Gastroesophageal sphincter (tissue), 4 donors: ENCODE results near the gene PATJ. TPM values are rescaled to one million over a fixed set of nuclear protein-coding genes. Genes with fewer than 3 reads are reported as not detected.

Experiments
- ATAC-seq: fragments of 150-250 bp; one replicate; pipeline ENCODE4 v1.9.1; 2016; ENCODE audit warnings: mild to moderate bottlenecking, moderate library complexity
- H3K27ac ChIP-seq, 4 donors: fragments of 200-600 bp; sonication (generic) in 3 of 4; 1 replicate in 3 of 4; 2 replicates in 1 of 4; pipeline ENCODE4 v1.5.1; 2016 to 2019
- H3K27me3 ChIP-seq: fragments of 200-600 bp; sonication (generic); one replicate; pipeline ENCODE4 v1.5.1; 2019
- H3K36me3 ChIP-seq, 2 donors: fragments of 200-600 bp; sonication (generic); one replicate each; pipeline ENCODE4 v1.5.1; 2019; ENCODE audit warnings: control low read depth in 1 of 2
- H3K4me1 ChIP-seq, 3 donors: fragments of 200-600 bp; sonication (generic); 1 replicate in 2 of 3; 2 replicates in 1 of 3; pipeline ENCODE4 v1.5.1; 2016 to 2019; ENCODE audit warnings: control low read depth in 2 of 3
- H3K4me3 ChIP-seq, 2 donors: fragments of 200-600 bp; sonication (generic); one replicate each; pipeline ENCODE4 v1.5.1; 2019; ENCODE audit warnings: mild to moderate bottlenecking in 1 of 2, moderate library complexity in 1 of 2
- H3K9me3 ChIP-seq, 3 donors: fragments of 200-600 bp; sonication (generic); one replicate each; pipeline ENCODE4 v1.5.1; 2017 to 2019; ENCODE audit warnings: control low read depth in 2 of 3
- EP300 ChIP-seq: sonication (generic); formaldehyde crosslinking; IDR thresholded peaks from one replicate; pipeline ENCODE4 v1.6.1; 2017; ENCODE audit warnings: antibody characterized with exemption, mild to moderate bottlenecking
- POLR2A ChIP-seq, 2 donors: fragments of 450-650 bp; IDR thresholded peaks; one replicate each; pipeline ENCODE4 v1.6.1; 2017; ENCODE audit warnings: antibody characterized with exemption in 2 of 2, mild to moderate bottlenecking in 2 of 2, moderate library complexity in 1 of 2
- POLR2AphosphoS5 ChIP-seq: sonication (generic); formaldehyde crosslinking; IDR thresholded peaks from one replicate; pipeline ENCODE4 v1.6.1; 2017; ENCODE audit warnings: antibody characterized with exemption
- WGBS, 2 donors: methylation state at CpG; one replicate each; pipeline ENCODE4 v1.1.5; 2018; ENCODE audit warnings: low coverage in 1 of 2; 5-methylcytosine and 5-hydroxymethylcytosine counted together
- total RNA-seq, 4 donors: library from RNA; depleted of rRNA; stranded (reverse); fragments of >200 nt; gene quantifications; one replicate each; pipeline ENCODE4 v1.1.0, GENCODE V29; 2016
- TF ChIP-seq, protein P1 (sequence below), 4 experiments: fragments of 200-600 bp in 2 of 4; fragments of 450-650 bp in 2 of 4; sonication (generic) in 1 of 4; IDR thresholded peaks; one replicate each; pipeline ENCODE4 v1.5.1; 2017 to 2019; ENCODE audit warnings: antibody characterized with exemption in 4 of 4, mild to moderate bottlenecking in 2 of 4, moderate library complexity in 2 of 4

Gene PATJ
- total RNA-seq, 4 donors from 2014 or later, result 34.8 to 59.0 (median 37.1) TPM

DNA sequence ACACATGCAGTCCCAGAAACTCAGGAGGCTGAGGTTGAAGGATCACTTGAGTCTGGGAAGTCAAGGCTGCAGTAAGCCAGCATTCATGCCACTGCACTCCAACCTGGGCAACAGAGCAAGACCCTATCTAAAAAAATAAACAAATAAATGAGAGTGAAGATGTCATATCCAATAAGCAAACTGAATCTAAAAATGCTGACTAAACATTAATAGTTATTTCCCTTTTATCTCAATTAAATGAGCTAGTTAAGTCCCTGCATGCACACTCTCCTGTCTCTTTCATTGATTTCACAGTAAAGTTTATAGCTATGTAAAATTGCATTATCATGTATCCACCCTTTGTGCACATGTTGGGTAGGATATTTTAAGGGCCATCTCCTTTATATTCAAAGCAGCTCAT lies 371.2 kb downstream of the PATJ start:
- no peak for TF ChIP-seq POLR2AphosphoS5
- TF ChIP-seq EP300, result no peak
- TF ChIP-seq POLR2A (IDR thresholded peaks at IDR 0.05), result no peak
- TF ChIP-seq, protein P1, sequence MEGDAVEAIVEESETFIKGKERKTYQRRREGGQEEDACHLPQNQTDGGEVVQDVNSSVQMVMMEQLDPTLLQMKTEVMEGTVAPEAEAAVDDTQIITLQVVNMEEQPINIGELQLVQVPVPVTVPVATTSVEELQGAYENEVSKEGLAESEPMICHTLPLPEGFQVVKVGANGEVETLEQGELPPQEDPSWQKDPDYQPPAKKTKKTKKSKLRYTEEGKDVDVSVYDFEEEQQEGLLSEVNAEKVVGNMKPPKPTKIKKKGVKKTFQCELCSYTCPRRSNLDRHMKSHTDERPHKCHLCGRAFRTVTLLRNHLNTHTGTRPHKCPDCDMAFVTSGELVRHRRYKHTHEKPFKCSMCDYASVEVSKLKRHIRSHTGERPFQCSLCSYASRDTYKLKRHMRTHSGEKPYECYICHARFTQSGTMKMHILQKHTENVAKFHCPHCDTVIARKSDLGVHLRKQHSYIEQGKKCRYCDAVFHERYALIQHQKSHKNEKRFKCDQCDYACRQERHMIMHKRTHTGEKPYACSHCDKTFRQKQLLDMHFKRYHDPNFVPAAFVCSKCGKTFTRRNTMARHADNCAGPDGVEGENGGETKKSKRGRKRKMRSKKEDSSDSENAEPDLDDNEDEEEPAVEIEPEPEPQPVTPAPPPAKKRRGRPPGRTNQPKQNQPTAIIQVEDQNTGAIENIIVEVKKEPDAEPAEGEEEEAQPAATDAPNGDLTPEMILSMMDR (IDR thresholded peaks at IDR 0.05), result no peak
- H3K36me3 ChIP-seq, result peaks cover 0 to 15% of the 10 kb centered on the region in 2 donors
- H3K4me3 ChIP-seq, result no peak overlapping the region
- H3K4me1 ChIP-seq, result no peaks in the 10 kb centered on the region
- H3K27ac ChIP-seq, result no peak overlapping the region
- ATAC-seq, result no peak
- H3K27me3 ChIP-seq, result no peaks in the 10 kb centered on the region
- no peaks in the 10 kb centered on the region for H3K9me3 ChIP-seq

DNA sequence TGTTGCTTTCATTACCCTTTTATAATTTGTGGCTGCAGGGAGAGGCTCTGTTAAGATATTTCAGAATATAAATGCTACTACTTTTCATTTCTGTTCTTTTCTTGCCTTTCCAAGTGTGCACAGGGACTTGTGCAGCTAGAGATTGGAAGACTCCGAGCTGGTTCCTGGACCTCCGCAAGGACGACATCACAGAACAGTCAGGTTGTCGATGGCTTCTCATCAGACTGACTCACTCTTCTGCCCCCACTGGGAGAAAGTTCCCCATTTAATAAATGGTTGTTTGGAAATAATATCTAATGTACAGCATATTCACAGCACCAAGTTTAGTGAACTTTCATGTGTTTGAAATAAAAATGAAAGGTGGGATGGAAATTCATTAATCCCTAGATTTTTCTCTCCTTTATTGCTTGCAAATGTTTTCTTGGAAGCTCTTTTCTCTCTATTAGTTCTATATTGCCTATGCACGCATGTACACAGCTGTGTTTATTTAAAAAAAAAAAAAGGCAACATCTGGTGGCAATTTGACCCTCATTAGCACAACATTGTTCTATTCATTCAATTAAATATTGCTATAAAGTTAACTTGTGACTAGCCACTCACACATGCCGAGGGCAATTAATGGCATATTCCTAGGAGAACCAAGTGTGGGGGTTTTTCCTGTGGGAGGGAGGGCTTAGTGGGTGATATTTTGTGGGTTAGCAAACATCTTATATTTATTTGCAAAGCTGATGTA lies 374.9 kb downstream of the PATJ start:
- no peaks in the 10 kb centered on the region for H3K4me1 ChIP-seq
- H3K27me3 ChIP-seq, result no peaks in the 10 kb centered on the region
- H3K27ac ChIP-seq, result no peak overlapping the region
- WGBS, 2 donors, result 82 to 91% methylated on average over 6 of the region's 6 CpGs
- ATAC-seq, result no peak
- no peak overlapping the region for H3K4me3 ChIP-seq
- no peak for TF ChIP-seq EP300
- TF ChIP-seq, protein P1 (IDR thresholded peaks at IDR 0.05), result no peak
- TF ChIP-seq POLR2A (IDR thresholded peaks at IDR 0.05), result no peak
- no peak for TF ChIP-seq POLR2AphosphoS5
- H3K9me3 ChIP-seq, result no peaks in the 10 kb centered on the region
- peaks cover 0 to 15% of the 10 kb centered on the region in 2 donors for H3K36me3 ChIP-seq

DNA sequence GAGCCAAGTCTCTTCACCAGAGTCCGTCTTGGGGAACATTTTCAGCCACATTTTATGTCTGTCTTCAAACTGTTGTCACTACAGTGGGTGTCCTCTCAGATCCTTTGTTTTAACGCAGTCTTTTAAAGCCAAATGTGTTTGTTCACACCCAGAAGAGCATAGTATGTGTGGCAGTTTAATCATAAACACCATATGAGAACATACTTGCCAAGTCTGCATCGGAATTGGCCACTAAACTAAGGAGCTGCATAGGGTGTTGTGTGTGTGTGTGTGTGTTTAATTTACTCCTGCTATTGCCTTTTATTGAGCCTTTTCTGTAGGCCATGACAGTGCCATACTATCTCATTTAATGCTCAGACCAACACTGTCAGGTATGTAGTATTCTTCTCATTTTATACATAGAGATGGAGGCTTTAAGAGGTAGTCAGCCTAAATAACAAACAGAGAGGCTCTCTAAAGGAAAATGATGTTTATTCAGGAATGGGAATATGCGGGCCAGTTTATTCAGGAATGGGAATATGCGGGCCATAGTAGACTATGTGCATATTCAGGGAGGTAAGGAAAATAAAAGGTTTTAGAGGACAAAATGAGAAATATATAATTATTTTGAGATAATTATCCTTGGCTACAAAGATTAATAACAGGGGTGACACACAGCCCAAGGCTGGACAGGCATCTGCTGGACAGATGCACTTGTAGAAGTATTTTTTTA lies 384.5 kb downstream of the PATJ start:
- no peaks in the 10 kb centered on the region for H3K9me3 ChIP-seq
- no peaks in the 10 kb centered on the region for H3K27me3 ChIP-seq
- no peak overlapping the region for H3K4me3 ChIP-seq
- H3K4me1 ChIP-seq, result no peaks in the 10 kb centered on the region
- peaks cover 0 to 32% of the 10 kb centered on the region in 2 donors for H3K36me3 ChIP-seq
- 89 to 93% methylated on average over 4 to 5 of the region's 5 CpGs for WGBS, 2 donors
- no peak overlapping the region for H3K27ac ChIP-seq
- no peak for ATAC-seq
- no peak for TF ChIP-seq POLR2AphosphoS5
- no peak for TF ChIP-seq POLR2A (IDR thresholded peaks at IDR 0.05)
- TF ChIP-seq, protein P1 (IDR thresholded peaks at IDR 0.05), result no peak
- TF ChIP-seq EP300, result no peak

DNA sequence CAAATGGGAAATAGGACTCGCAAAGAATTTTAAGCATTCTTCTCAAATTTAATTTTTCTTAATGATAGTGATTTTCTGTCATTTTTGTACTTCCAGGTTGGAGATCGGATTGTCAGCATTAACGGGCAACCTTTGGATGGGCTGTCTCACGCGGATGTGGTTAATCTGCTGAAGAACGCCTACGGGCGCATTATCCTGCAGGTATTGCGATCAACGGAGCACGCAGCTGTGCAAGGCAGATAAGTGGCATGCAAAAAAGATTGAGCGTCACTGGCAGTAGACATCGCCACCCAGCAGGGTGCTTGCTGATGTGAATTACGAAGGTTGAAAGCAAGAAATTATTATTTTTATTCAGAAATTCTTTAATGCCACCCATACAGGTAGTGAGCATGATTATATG lies 386.5 kb downstream of the PATJ start:
- ATAC-seq, result no peak
- no peak overlapping the region for H3K4me3 ChIP-seq
- 86 to 100% methylated on average over 4 to 14 of the region's 14 CpGs for WGBS, 2 donors
- H3K27ac ChIP-seq, result no peak overlapping the region
- H3K27me3 ChIP-seq, result no peaks in the 10 kb centered on the region
- TF ChIP-seq POLR2AphosphoS5 (no peak), POLR2A (IDR thresholded peaks at IDR 0.05) (no peak), EP300 (no peak)
- TF ChIP-seq, protein P1 (IDR thresholded peaks at IDR 0.05), result no peak
- H3K9me3 ChIP-seq, result no peaks in the 10 kb centered on the region
- H3K4me1 ChIP-seq, result no peaks in the 10 kb centered on the region
- peaks cover 0 to 41% of the 10 kb centered on the region in 2 donors for H3K36me3 ChIP-seq
